Mucosa of descending colon (tissue), 3 donors: ENCODE measurements around the gene GP1BA. TPM values are rescaled to one million over a fixed set of nuclear protein-coding genes. Genes with fewer than 3 reads are reported as not detected.

Source experiments
- ATAC-seq: fragments of 200-7000 bp; cut with Tn5 transposase; one replicate; pipeline ENCODE4 v1.9.1; 2020; ENCODE audit warnings: mild to moderate bottlenecking, moderate library complexity
- DNase-seq, 3 donors: peaks; one replicate each; pipeline ENCODE4 v3.0.0-alpha.2; 2020
- H3K36me3 ChIP-seq: fragments of 200-600 bp; one replicate; pipeline ENCODE4 v1.8.0; 2021; ENCODE audit warnings: low read depth, mild to moderate bottlenecking
- H3K4me1 ChIP-seq: fragments of 200-600 bp; one replicate; pipeline ENCODE4 v1.8.0; 2021; ENCODE audit warnings: low read depth, mild to moderate bottlenecking
- H3K4me3 ChIP-seq: fragments of 200-600 bp; one replicate; pipeline ENCODE4 v1.8.0; 2021; ENCODE audit warnings: mild to moderate bottlenecking
- H3K9me3 ChIP-seq: fragments of 200-600 bp; one replicate; pipeline ENCODE4 v1.8.0; 2021; ENCODE audit warnings: mild to moderate bottlenecking
- CTCF ChIP-seq: fragments of 200-600 bp; IDR thresholded peaks from one replicate; pipeline ENCODE4 v1.8.0; 2022; ENCODE audit warnings: antibody characterized with exemption, mild to moderate bottlenecking
- intact Hi-C, 2 donors: fragments of 100-400 bp; cut with DNase I in 1 of 2; cut with micrococcal nuclease in 1 of 2; formaldehyde crosslinking; loops; one replicate each; pipeline versions ENCODE4 v1.11.0 to v1.11.1; 2022; cut with DNase I, micrococcal nuclease
- microRNA-seq: library from miRNA; unstranded; fragments of <30 nt; microRNA quantifications from one replicate; pipeline ENCODE4, GENCODE V29; 2019
- total RNA-seq, 3 donors: library from RNA; stranded (reverse); fragmentation: NEBNext Ultra II Directional in 2 of 3; extraction: Animal tissue kit (Norgen Biotek cat#: 25700) in 2 of 3; gene quantifications; one replicate each; pipeline versions ENCODE4 v1.2.1 to v1.2.4, GENCODE V29; 2021 to 2023
- donor health status: DM: no; HTN: no; CAD: no; lungs with moderate emphysema.
- donor health status: DM: no; HTN: no; CAD: no.
- donor health status: DM: no; HTN: yes; CAD: no.

The GP1BA gene
- total RNA-seq, 3 donors from 2014 or later = not detected

- intact Hi-C loops = no loop called here
- no peak for TF ChIP-seq CTCF
- Histone ChIP-seq H3K4me3 (no peak overlapping the region), H3K36me3 (peaks cover 3% of the 10 kb centered on the region), H3K4me1 (no peaks in the 10 kb centered on the region), H3K9me3 (no peaks in the 10 kb centered on the region)
- DNase-seq = no peak
- no peak for ATAC-seq
Measured at GRCh38 chr17:4973256-4974114, 41.4 kb downstream of the GP1BA start.

- H3K4me1 ChIP-seq = no peaks in the 10 kb centered on the region
- TF ChIP-seq CTCF = no peak
- no peaks in the 10 kb centered on the region for H3K9me3 ChIP-seq
- H3K4me3 ChIP-seq = no peak overlapping the region
- DNase-seq (no peak), ATAC-seq (no peak)
- intact Hi-C loops = no loop called here
- peaks cover 3% of the 10 kb centered on the region for H3K36me3 ChIP-seq
Measured at GRCh38 chr17:4974115-4974670, 42.1 kb downstream of the GP1BA start.

- H3K36me3 ChIP-seq = peaks cover 1% of the 10 kb centered on the region
- no peak overlapping the region for H3K4me3 ChIP-seq
- DNase-seq = no peak
- no peak for TF ChIP-seq CTCF
- intact Hi-C loops = no loop called here
- no peaks in the 10 kb centered on the region for H3K9me3 ChIP-seq
- ATAC-seq = peak; percentile 27
- H3K4me1 ChIP-seq = no peaks in the 10 kb centered on the region
Measured at GRCh38 chr17:4978726-4979125, 46.6 kb downstream of the GP1BA start.

- Histone ChIP-seq H3K4me1 (peaks cover under 1% of the 10 kb centered on the region), H3K36me3 (no peaks in the 10 kb centered on the region), H3K9me3 (no peaks in the 10 kb centered on the region), H3K4me3 (no peak overlapping the region)
- intact Hi-C loops = loop anchor here in 1 of 2 donors (10.0 kb wide), 1 partner anchor 84 kb away; no protein-coding TSS in a partner anchor
- ATAC-seq (peak; percentile 82), DNase-seq (peak in 1 of 3 donors; percentile 82)
- no peak for TF ChIP-seq CTCF
Measured at GRCh38 chr17:4980644-4981216, 48.7 kb downstream of the GP1BA start.

- intact Hi-C loops = loop anchor here in 1 of 2 donors (10.0 kb wide), 1 partner anchor 82 kb away; no protein-coding TSS in a partner anchor
- DNase-seq (no peak), ATAC-seq (no peak)
- Histone ChIP-seq H3K4me1 (peaks cover 12% of the 10 kb centered on the region), H3K4me3 (no peak overlapping the region), H3K36me3 (no peaks in the 10 kb centered on the region), H3K9me3 (no peaks in the 10 kb centered on the region)
- no peak for TF ChIP-seq CTCF
Measured at GRCh38 chr17:4982305-4982704, 50.2 kb downstream of the GP1BA start.

Small RNAs within 50 kb of the gene (microRNA-seq; reads per million reads assigned to microRNA genes)
- gene MIR6864 = not detected
- gene MIR6865 = not detected

Other genes with a start within 250 kb of the GP1BA start
- gene PELP1, start 228.1 kb upstream of the GP1BA start, total RNA-seq = 10 to 100 TPM; 30.1 to 51.2 (median 35.6) TPM
- gene ARRB2, start 221.6 kb upstream of the GP1BA start, total RNA-seq = 10 to 100 TPM; 29.7 to 56.5 (median 49.9) TPM
- gene MED11, start 200.8 kb upstream of the GP1BA start, total RNA-seq = 10 to 100 TPM; 21.4 to 28.3 (median 22.2) TPM
- 1 to 10 TPM; 1.2 to 1.4 (median 1.3) TPM for gene ZMYND15, start 192.4 kb upstream of the GP1BA start, total RNA-seq
- gene CXCL16, start 192.3 kb upstream of the GP1BA start, total RNA-seq = 10 to 100 TPM; 20.3 to 41.9 (median 30.2) TPM
- gene TM4SF5, start 160.4 kb upstream of the GP1BA start, total RNA-seq = 10 to 100 TPM in 2 of 3 donors, 1 to 10 TPM in 1; 5.0 to 20.7 (median 12.5) TPM
- 1 to 10 TPM in 2 of 3 donors, under 1 TPM in 1; 0.67 to 2.3 (median 2.1) TPM for gene VMO1, start 145.9 kb upstream of the GP1BA start, total RNA-seq
- gene GLTPD2, start 143.3 kb upstream of the GP1BA start, total RNA-seq = not detected
- 100 to 1,000 TPM in 2 of 3 donors, 10 to 100 TPM in 1; 71.5 to 122 (median 109) TPM for gene PSMB6, start 136.1 kb upstream of the GP1BA start, total RNA-seq
- gene PLD2, start 125.1 kb upstream of the GP1BA start, total RNA-seq = 10 to 100 TPM; 24.4 to 29.8 (median 29.2) TPM
- gene MINK1, start 98.9 kb upstream of the GP1BA start, total RNA-seq = 100 to 1,000 TPM; 140 to 227 (median 170) TPM
- 1 to 10 TPM in 1 of 3 donors, under 1 TPM in 2; 0.52 to 2.6 (median 0.80) TPM for gene C17orf107, start 32.7 kb upstream of the GP1BA start, total RNA-seq
- gene CHRNE, start 29.2 kb upstream of the GP1BA start, total RNA-seq = 1 to 10 TPM in 1 of 3 donors, under 1 TPM in 1, not detected in 1; 0.24 to 1.3 TPM
- gene SLC25A11, start 7.8 kb downstream of the GP1BA start, total RNA-seq = 10 to 100 TPM; 68.4 to 87.2 (median 72.8) TPM
- 100 to 1,000 TPM in 2 of 3 donors, 10 to 100 TPM in 1; 90.8 to 118 (median 114) TPM for gene RNF167, start 8.0 kb downstream of the GP1BA start, total RNA-seq
- gene PFN1, start 16.3 kb downstream of the GP1BA start, total RNA-seq = 100 to 1,000 TPM; 605 to 825 (median 723) TPM
- gene ENO3, start 18.8 kb downstream of the GP1BA start, total RNA-seq = 10 to 100 TPM in 2 of 3 donors, 1 to 10 TPM in 1; 8.6 to 12.4 (median 10.1) TPM
- gene SPAG7, start 35.5 kb downstream of the GP1BA start, total RNA-seq = 10 to 100 TPM; 41.3 to 54.0 (median 51.7) TPM
- 10 to 100 TPM; 56.6 to 71.7 (median 57.1) TPM for gene CAMTA2, start 55.4 kb downstream of the GP1BA start, total RNA-seq
- gene INCA1, start 65.2 kb downstream of the GP1BA start, total RNA-seq = 1 to 10 TPM; 1.8 to 4.5 (median 3.5) TPM
- 100 to 1,000 TPM; 219 to 286 (median 273) TPM for gene KIF1C, start 65.7 kb downstream of the GP1BA start, total RNA-seq
- 1 to 10 TPM; 3.0 to 5.3 (median 3.6) TPM for gene SLC52A1, start 103.1 kb downstream of the GP1BA start, total RNA-seq
- gene ZFP3, start 146.2 kb downstream of the GP1BA start, total RNA-seq = 10 to 100 TPM in 2 of 3 donors, 1 to 10 TPM in 1; 8.0 to 11.2 (median 10.8) TPM
- 10 to 100 TPM in 1 of 3 donors, 1 to 10 TPM in 2; 8.2 to 12.1 (median 8.4) TPM for gene ZNF232, start 179.6 kb downstream of the GP1BA start, total RNA-seq
- under 1 TPM in 2 of 3 donors, not detected in 1; 0.09 to 0.10 TPM for gene USP6, start 183.8 kb downstream of the GP1BA start, total RNA-seq